AG10803 (cell line): ENCODE data around the gene CNTFR.

Experiments
- DNase-seq: peaks from one replicate; pipeline ENCODE4 v3.0.0; 2010; ENCODE audit warnings: low read depth
- H3K4me3 ChIP-seq: 2 replicates; pipeline ENCODE4 v1.5.1; 2011; ENCODE audit warnings: mild to moderate bottlenecking, low read length, control low read depth
- CTCF ChIP-seq: conservative IDR thresholded peaks from 2 replicates; pipeline ENCODE4 v1.5.1; 2011; ENCODE audit warnings: mild to moderate bottlenecking, low read length, control low read depth, inconsistent platforms

The CNTFR gene

GRCh38 chr9:34584970-34585369, 4.6 kb downstream of the CNTFR start:
- TF ChIP-seq CTCF = no peak
- H3K4me3 ChIP-seq = no peak overlapping the region
- no peak for DNase-seq

GRCh38 chr9:34582787-34583186, 6.7 kb downstream of the CNTFR start:
- TF ChIP-seq CTCF = no peak
- H3K4me3 ChIP-seq = no peak overlapping the region
- DNase-seq = no peak

GRCh38 chr9:34581318-34581717, 8.2 kb downstream of the CNTFR start:
- DNase-seq = no peak
- no peak for TF ChIP-seq CTCF
- no peak overlapping the region for H3K4me3 ChIP-seq

- TF ChIP-seq CTCF = no peak
- H3K4me3 ChIP-seq = no peak overlapping the region
- no peak for DNase-seq
Measured at GRCh38 chr9:34580358-34580757, 9.2 kb downstream of the CNTFR start.

- no peak for DNase-seq
- TF ChIP-seq CTCF = no peak
- no peak overlapping the region for H3K4me3 ChIP-seq
Measured at GRCh38 chr9:34579808-34580163, 9.7 kb downstream of the CNTFR start.

- DNase-seq = no peak
- no peak for TF ChIP-seq CTCF
Measured at GRCh38 chr9:34579104-34579807, 10.3 kb downstream of the CNTFR start.

GRCh38 chr9:34578241-34579103, 11.1 kb downstream of the CNTFR start:
- H3K4me3 ChIP-seq = no peak overlapping the region
- peak; percentile 38 for DNase-seq
- TF ChIP-seq CTCF = no peak

More at GRCh38 chr9:34579104-34579807, 10.3 kb downstream of the CNTFR start:
- H3K4me3 ChIP-seq = no peak overlapping the region
